Fibroblast of lung (primary cell): ENCODE measurements around the gene IGLL1.

Experiments used
- EZH2 ChIP-seq: IDR thresholded peaks from 2 replicates; pipeline ENCODE4 v1.5.1; 2012; ENCODE audit warnings: low read length, control low read depth, mild to moderate bottlenecking; ENCODE audit errors: missing control alignments
- TF ChIP-seq, protein P1 (sequence below), 2 donors: IDR thresholded peaks in 1 of 2; conservative IDR thresholded peaks in 1 of 2; 1 replicate in 1 of 2; 2 replicates in 1 of 2; pipeline ENCODE4 v1.5.1; 2011 to 2012; ENCODE audit warnings: low read length in 2 of 2, control low read depth in 1 of 2, inconsistent platforms in 1 of 2, low read depth in 1 of 2, mild to moderate bottlenecking in 1 of 2

DNA sequence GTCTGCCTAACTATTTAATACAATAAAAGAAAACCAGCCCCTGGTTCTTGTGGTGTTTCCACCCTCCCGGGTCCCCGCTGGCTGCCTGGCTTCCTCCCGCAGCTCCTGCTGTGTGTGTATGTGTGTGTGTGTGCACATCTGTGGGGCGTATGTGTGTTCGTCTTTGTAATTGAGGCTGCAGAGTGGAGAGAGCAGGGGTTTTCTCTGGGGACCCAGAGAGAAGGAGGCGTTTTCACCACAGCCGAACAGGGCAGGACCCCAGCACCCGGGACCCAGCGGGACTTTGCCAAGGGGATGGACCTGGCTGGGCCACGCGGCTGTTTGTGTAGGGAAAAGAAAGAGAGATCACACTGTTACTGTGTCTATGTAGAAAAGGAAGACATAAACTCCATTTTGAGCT is 42.7 kb downstream of the IGLL1 start:
- TF ChIP-seq, protein P1, sequence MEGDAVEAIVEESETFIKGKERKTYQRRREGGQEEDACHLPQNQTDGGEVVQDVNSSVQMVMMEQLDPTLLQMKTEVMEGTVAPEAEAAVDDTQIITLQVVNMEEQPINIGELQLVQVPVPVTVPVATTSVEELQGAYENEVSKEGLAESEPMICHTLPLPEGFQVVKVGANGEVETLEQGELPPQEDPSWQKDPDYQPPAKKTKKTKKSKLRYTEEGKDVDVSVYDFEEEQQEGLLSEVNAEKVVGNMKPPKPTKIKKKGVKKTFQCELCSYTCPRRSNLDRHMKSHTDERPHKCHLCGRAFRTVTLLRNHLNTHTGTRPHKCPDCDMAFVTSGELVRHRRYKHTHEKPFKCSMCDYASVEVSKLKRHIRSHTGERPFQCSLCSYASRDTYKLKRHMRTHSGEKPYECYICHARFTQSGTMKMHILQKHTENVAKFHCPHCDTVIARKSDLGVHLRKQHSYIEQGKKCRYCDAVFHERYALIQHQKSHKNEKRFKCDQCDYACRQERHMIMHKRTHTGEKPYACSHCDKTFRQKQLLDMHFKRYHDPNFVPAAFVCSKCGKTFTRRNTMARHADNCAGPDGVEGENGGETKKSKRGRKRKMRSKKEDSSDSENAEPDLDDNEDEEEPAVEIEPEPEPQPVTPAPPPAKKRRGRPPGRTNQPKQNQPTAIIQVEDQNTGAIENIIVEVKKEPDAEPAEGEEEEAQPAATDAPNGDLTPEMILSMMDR (conservative IDR thresholded peaks at IDR 0.05 in 1 of 2, IDR thresholded peaks at IDR 0.05 in 1 of 2; ENCODE audit: low read depth in 1 of 2, low read length in 2 of 2) = no peak
- no peak for TF ChIP-seq EZH2
